ENCODE data around the gene CISD3. TPM values are rescaled to one million over a fixed set of nuclear protein-coding genes. Genes with fewer than 3 reads are reported as not detected.

The CISD3 gene
- total RNA-seq, 6 experiments from 2014 or later = 34.2 to 88.1 (median 55.1) TPM

DNA sequence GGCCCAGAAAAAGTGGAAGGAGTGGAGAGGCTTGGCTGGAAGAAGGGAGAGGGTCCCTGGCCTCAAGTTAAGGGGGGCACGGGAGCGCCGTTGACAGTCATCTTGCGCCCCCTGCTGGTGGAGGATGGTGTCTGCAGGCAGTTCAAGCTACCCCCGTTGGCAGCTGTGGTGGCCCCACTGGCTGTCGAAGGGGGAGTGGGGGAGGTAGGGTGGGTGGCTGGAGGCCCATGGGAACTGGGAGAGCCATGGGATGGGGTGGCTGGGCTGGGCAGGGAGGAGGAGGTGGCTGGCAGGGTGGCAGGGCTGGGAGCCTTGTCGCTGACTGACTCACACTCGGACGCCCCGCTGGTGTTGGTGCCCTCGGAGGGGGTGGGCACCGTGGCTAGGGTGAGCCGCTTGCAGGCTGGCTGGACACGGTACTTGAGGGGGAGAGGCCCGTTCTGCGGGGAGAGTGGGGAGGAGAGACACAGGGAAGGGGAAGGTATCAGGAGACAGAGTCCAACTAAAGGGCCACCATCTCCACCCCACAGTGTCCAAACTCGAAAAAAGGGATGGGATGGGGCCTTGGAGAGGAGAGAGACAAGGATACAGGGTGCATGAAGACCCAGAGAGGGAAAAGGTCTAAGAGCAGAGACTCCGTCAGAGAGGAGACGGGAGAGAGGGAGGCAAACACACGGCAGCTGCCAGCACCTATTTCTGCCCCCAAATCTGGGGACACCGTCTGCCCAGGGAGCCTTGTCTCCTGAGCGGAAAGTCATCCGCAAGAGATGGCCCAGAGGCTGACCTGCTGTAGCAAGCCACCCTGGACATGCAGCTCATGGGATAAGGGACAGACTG, 5.2 kb downstream of the CISD3 start:
- Histone ChIP-seq H3K9me3 (no peaks in the 10 kb centered on the region), H3K4me1 (peaks cover 0 to 22% (median 11%) of the 10 kb centered on the region in 4 donors), H3K27me3 (no peaks in the 10 kb centered on the region), H3K27ac (no peak overlapping the region), H3K36me3 (peaks cover 0 to 9% (median 2%) of the 10 kb centered on the region in 4 donors), H3K4me3 (no peak overlapping the region)
- DNase-seq (peak; percentile 56 to 71 (median 64)), ATAC-seq (peak in 2 of 4 donors; percentile 15 to 26)
- WGBS (ENCODE audit: insufficient coverage, low coverage, low lambda C conversion rate, missing lambda C conversion rate) = 49% methylated on average over 14 of the region's 23 CpGs
- TF ChIP-seq CTCF (IDR thresholded peaks at IDR 0.05) (peak; percentile 70 to 79 (median 76)), POLR2A (IDR thresholded peaks at IDR 0.05) (no peak)
- intact Hi-C loops (cut with DNase I) = loop anchor here in 1 of 2 donors (5.0 kb wide), 1 partner anchor 53 kb away; no protein-coding TSS in a partner anchor

DNA sequence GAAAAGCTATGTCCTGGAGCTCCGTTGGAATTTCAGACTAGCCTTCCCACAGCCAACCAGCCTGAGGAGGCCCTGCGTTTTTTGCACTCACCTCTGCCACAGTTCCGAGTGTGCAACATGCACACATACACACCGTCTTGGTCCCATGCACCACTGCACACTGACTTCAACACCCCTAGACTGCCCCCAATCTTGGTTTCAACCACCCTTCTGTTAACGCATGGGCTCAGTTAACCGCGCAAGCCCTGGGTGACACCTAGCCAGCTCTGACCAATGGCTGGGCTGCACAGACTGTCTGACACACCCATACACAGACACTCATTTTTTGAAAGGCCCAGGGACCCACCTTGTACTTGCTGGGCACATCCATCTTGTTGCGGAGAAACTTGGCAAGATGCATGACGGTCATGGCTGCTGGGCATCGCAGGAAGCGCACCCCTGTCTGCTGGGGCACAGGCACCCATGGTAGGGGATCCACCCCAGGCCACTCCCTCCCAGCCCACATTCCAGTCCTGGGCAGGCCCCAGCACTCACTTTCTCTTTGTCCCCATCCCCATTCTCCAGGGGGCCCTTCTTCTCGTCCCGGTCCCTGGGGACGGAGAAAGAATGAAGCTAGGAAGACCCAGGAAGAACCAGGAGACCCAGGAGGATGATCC, 8.0 kb downstream of the CISD3 start:
- WGBS (ENCODE audit: insufficient coverage, low coverage, low lambda C conversion rate, missing lambda C conversion rate) = 81% methylated on average over 10 of the region's 14 CpGs
- Histone ChIP-seq H3K9me3 (no peaks in the 10 kb centered on the region), H3K27ac (no peak overlapping the region), H3K4me3 (no peak overlapping the region), H3K36me3 (peaks cover 0 to 6% (median 2%) of the 10 kb centered on the region in 4 donors), H3K4me1 (peaks cover 0 to 20% (median 2%) of the 10 kb centered on the region in 4 donors), H3K27me3 (no peaks in the 10 kb centered on the region)
- ATAC-seq (no peak), DNase-seq (no peak)
- no peak for TF ChIP-seq CTCF (IDR thresholded peaks at IDR 0.05)
- intact Hi-C loops (cut with DNase I) = loop anchor here in 1 of 2 donors (5.0 kb wide), 1 partner anchor 56 kb away; no protein-coding TSS in a partner anchor

DNA sequence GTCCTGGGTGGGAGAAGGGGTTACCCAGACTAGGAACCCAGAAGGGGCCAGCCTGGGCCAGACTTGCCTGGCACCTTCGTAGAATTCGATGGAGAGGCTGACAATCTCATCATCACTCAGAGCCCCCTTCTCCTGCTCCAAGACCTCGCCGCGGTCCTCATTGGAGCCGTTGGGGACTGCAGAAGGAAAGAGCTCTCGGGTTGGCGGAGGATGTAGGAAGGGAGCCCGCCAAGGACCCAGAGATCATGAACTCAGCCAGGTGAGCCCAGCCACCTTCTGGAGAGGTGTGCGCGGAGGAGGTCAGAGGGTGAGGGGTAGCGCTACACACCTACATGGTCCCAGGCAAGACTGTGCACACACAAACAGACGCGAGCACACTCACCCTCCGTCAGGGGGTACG, 8.5 kb downstream of the CISD3 start:
- 88% methylated on average over 4 of the region's 16 CpGs for WGBS (ENCODE audit: insufficient coverage, low coverage, low lambda C conversion rate, missing lambda C conversion rate)
- intact Hi-C loops (cut with DNase I) = loop anchor here in 1 of 2 donors (5.0 kb wide), 1 partner anchor 56 kb away; no protein-coding TSS in a partner anchor
- DNase-seq (no peak), ATAC-seq (no peak)
- no peaks in the 10 kb centered on the region for H3K27me3 ChIP-seq
- H3K4me1 ChIP-seq = peaks cover 0 to 18% (median 0%) of the 10 kb centered on the region in 4 donors
- no peak overlapping the region for H3K4me3 ChIP-seq
- H3K36me3 ChIP-seq = peaks cover 0 to under 1% (median 0%) of the 10 kb centered on the region in 4 donors
- TF ChIP-seq POLR2A (IDR thresholded peaks at IDR 0.05) = no peak
- TF ChIP-seq CTCF (IDR thresholded peaks at IDR 0.05) = no peak
- H3K27ac ChIP-seq = no peak overlapping the region
- no peaks in the 10 kb centered on the region for H3K9me3 ChIP-seq

- 81% methylated on average over 7 of the region's 14 CpGs for WGBS (ENCODE audit: insufficient coverage, low coverage, low lambda C conversion rate, missing lambda C conversion rate)
- Histone ChIP-seq H3K27me3 (no peaks in the 10 kb centered on the region), H3K4me1 (peaks cover 0 to 18% (median 0%) of the 10 kb centered on the region in 4 donors), H3K36me3 (no peaks in the 10 kb centered on the region), H3K27ac (no peak overlapping the region), H3K4me3 (no peak overlapping the region), H3K9me3 (no peaks in the 10 kb centered on the region)
- ATAC-seq (no peak), DNase-seq (no peak)
- TF ChIP-seq POLR2A (IDR thresholded peaks at IDR 0.05) = no peak
- TF ChIP-seq CTCF (IDR thresholded peaks at IDR 0.05) = no peak
- intact Hi-C loops (cut with DNase I) = loop anchor here in 1 of 2 donors (5.0 kb wide), 1 partner anchor 57 kb away; no protein-coding TSS in a partner anchor
Measured at GRCh38 chr17:38739305-38739704, 9.2 kb downstream of the CISD3 start.
